H1 (cell line): ENCODE measurements around the gene MYO1G. TPM values are rescaled to one million over a fixed set of nuclear protein-coding genes. Genes with fewer than 3 reads are reported as not detected.

ENCODE experiments used
- BACH1 ChIP-seq: IDR thresholded peaks from 2 replicates; pipeline ENCODE4 v1.6.1; 2012; ENCODE audit warnings: low read length, improper control_type of control experiment
- CBX8 ChIP-seq: fragments of 300-800, 300-1000 bp; sonication (generic); IDR thresholded peaks from 2 replicates; pipeline ENCODE4 v1.7.1; 2016; ENCODE audit warnings: low read depth, low read length, borderline replicate concordance
- CEBPB ChIP-seq: IDR thresholded peaks from 2 replicates; pipeline ENCODE4 v1.6.1; 2012; ENCODE audit warnings: low read depth, low read length
- EGR1 ChIP-seq: IDR thresholded peaks from 2 replicates; pipeline ENCODE4 v1.6.1; 2011; ENCODE audit warnings: low read depth, low read length, borderline replicate concordance
- FOSL1 ChIP-seq: IDR thresholded peaks from 2 replicates; pipeline ENCODE4 v1.6.1; 2011; ENCODE audit warnings: mild to moderate bottlenecking, low read depth, low read length, moderate library complexity; ENCODE audit not compliant: insufficient read depth
- GTF2F1 ChIP-seq: IDR thresholded peaks from 2 replicates; pipeline ENCODE4 v1.6.1; 2012; ENCODE audit warnings: low read depth, low read length, improper control_type of control experiment, borderline replicate concordance
- MAFK ChIP-seq: IDR thresholded peaks from 2 replicates; pipeline ENCODE4 v1.6.1; 2012; ENCODE audit warnings: low read depth, mild to moderate bottlenecking, improper control_type of control experiment, low read length
- RAD21 ChIP-seq, 2 experiments: IDR thresholded peaks in 1 of 2; conservative IDR thresholded peaks in 1 of 2; 2 replicates each; pipeline ENCODE4 v1.6.1; 2011; ENCODE audit warnings: low read depth in 2 of 2, low read length in 2 of 2, improper control_type of control experiment in 1 of 2, inconsistent platforms in 1 of 2, mild to moderate bottlenecking in 1 of 2, moderate library complexity in 1 of 2
- RNF2 ChIP-seq: fragments of 200-900, 300-1000 bp; sonication (generic); IDR thresholded peaks from 2 replicates; pipeline ENCODE4 v1.7.1; 2016; ENCODE audit warnings: borderline replicate concordance, low read depth, mild to moderate bottlenecking, antibody characterized with exemption, low read length; ENCODE audit not compliant: poor library complexity, severe bottlenecking; ENCODE audit errors: missing control alignments
- SP1 ChIP-seq: IDR thresholded peaks from 2 replicates; pipeline ENCODE4 v1.6.1; 2011; ENCODE audit warnings: low read depth, low read length
- polyA plus RNA-seq, 7 experiments: library from polyadenylated mRNA; depleted of rRNA in 3 of 7; stranded (reverse) in 5 of 7; unstranded in 2 of 7; fragments of >200 nt in 5 of 7; fragments of 200-250 nt in 2 of 7; gene quantifications; 1 replicate in 5 of 7; 2 replicates in 1 of 7; 4 replicates in 1 of 7; pipeline versions ENCODE4 v1.2.1 to v1.2.3, GENCODE V29; 2011 to 2013; ENCODE audit warnings: missing spikeins in 2 of 7, mixed read lengths in 2 of 7
- total RNA-seq: library from RNA; stranded (reverse); fragmentation: NEBNext Ultra II Directional; extraction: Animal tissue kit (Norgen Biotek cat#: 25700); gene quantifications from 2 replicates; pipeline ENCODE4 v1.2.1, GENCODE V29; 2021
- TF ChIP-seq, protein P1 (sequence below): IDR thresholded peaks from 2 replicates; pipeline ENCODE4 v1.6.1; 2012; ENCODE audit warnings: low read length, inconsistent platforms
- TF ChIP-seq, protein P2 (sequence below), 3 experiments: IDR thresholded peaks; 1 replicate in 2 of 3; 2 replicates in 1 of 3; pipeline versions ENCODE4 v1.5.1 to v1.6.1; 2011; ENCODE audit warnings: low read length in 3 of 3, mild to moderate bottlenecking in 3 of 3, inconsistent platforms in 2 of 3, low read depth in 1 of 3, moderate library complexity in 1 of 3; ENCODE audit not compliant: insufficient read depth in 1 of 3; ENCODE audit errors: control extremely low read depth in 1 of 3
- TF ChIP-seq, protein P3 (sequence below): IDR thresholded peaks from 2 replicates; pipeline ENCODE4 v1.6.1; 2011; ENCODE audit warnings: low read length, improper control_type of control experiment

Gene MYO1G
- total and polyA plus RNA-seq, 2 of the 8 experiments (the other 6 are each of a cell fraction or from before 2014, with no cell fraction given): 0.08 to 0.19 TPM

DNA sequence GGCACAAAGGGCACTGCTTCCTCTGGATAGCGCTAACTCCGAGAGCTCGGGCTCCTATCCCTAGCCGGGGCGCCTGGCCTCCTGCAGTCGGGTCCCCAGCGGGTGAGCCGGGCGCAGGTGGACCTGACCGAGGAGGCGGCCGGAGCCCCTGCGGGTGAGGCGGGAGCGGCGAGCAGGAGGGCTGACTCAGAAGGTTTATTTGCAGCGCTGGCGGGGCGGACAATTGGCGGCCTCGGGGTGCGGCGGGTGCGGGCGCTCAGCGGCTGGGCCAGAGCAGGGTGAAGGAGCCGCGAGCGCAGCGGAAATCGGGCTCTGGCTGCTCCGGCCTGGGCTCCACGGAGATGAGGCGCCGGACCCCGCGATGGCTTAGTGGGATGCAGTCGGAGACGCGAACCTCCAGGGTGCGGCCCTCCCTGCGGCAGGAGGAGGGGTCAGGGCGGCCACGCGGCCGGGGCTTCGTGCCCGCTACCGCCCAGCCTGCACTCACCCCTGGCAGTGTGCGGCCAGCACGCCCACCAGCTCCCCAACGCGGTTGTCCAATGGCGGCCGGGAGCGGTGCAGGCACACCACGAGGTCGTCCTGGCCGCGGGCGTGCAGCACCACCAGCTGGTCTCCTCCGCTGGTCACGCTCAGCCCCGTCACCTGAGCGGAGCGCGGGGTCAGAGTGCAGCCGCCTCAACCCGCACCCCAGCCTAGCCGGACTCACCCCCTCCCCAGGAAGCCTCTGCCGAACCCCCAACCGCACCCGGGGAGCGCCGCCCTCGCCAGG is 16.1 kb downstream of the MYO1G start (continued):
- TF ChIP-seq RAD21 (IDR thresholded peaks at IDR 0.05 in 1 of 2, conservative IDR thresholded peaks at IDR 0.05 in 1 of 2; ENCODE audit: low read depth in 2 of 2, low read length in 2 of 2) (peak; percentile 22 to 31; a peak in 2 of 4 replicates), FOSL1 (no peak), CBX8 (no peak), MAFK (no peak), RNF2 (no peak), BACH1 (no peak), GTF2F1 (no peak), CEBPB (no peak), EGR1 (no peak; the same call in 1 of the 2 replicates), SP1 (no peak)
- TF ChIP-seq, protein P1, sequence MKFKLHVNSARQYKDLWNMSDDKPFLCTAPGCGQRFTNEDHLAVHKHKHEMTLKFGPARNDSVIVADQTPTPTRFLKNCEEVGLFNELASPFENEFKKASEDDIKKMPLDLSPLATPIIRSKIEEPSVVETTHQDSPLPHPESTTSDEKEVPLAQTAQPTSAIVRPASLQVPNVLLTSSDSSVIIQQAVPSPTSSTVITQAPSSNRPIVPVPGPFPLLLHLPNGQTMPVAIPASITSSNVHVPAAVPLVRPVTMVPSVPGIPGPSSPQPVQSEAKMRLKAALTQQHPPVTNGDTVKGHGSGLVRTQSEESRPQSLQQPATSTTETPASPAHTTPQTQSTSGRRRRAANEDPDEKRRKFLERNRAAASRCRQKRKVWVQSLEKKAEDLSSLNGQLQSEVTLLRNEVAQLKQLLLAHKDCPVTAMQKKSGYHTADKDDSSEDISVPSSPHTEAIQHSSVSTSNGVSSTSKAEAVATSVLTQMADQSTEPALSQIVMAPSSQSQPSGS: no peak
- TF ChIP-seq, protein P2, sequence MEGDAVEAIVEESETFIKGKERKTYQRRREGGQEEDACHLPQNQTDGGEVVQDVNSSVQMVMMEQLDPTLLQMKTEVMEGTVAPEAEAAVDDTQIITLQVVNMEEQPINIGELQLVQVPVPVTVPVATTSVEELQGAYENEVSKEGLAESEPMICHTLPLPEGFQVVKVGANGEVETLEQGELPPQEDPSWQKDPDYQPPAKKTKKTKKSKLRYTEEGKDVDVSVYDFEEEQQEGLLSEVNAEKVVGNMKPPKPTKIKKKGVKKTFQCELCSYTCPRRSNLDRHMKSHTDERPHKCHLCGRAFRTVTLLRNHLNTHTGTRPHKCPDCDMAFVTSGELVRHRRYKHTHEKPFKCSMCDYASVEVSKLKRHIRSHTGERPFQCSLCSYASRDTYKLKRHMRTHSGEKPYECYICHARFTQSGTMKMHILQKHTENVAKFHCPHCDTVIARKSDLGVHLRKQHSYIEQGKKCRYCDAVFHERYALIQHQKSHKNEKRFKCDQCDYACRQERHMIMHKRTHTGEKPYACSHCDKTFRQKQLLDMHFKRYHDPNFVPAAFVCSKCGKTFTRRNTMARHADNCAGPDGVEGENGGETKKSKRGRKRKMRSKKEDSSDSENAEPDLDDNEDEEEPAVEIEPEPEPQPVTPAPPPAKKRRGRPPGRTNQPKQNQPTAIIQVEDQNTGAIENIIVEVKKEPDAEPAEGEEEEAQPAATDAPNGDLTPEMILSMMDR (IDR thresholded peaks at IDR 0.05; ENCODE audit: control extremely low read depth in 1 of 3, insufficient read depth in 1 of 3, low read depth in 1 of 3, low read length in 3 of 3): peak in 1 of 3 experiments; percentile 12; a peak in 1 of 4 replicates
- TF ChIP-seq, protein P3, sequence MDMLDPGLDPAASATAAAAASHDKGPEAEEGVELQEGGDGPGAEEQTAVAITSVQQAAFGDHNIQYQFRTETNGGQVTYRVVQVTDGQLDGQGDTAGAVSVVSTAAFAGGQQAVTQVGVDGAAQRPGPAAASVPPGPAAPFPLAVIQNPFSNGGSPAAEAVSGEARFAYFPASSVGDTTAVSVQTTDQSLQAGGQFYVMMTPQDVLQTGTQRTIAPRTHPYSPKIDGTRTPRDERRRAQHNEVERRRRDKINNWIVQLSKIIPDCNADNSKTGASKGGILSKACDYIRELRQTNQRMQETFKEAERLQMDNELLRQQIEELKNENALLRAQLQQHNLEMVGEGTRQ: peak; percentile 34; the same call in 1 of the 2 replicates
